Testis (tissue), 2 donors: ENCODE measurements around the gene VRK1.

ENCODE experiments used
- CTCF ChIP-seq, 3 experiments: fragments of 450-650 bp in 2 of 3; fragments of 200-600 bp in 1 of 3; sonication (generic) in 1 of 3; IDR thresholded peaks; one replicate each; pipeline ENCODE4 v1.5.1; 2016 to 2019; ENCODE audit warnings: antibody characterized with exemption in 3 of 3, mild to moderate bottlenecking in 2 of 3, moderate library complexity in 1 of 3
- POLR2A ChIP-seq: fragments of 450-650 bp; IDR thresholded peaks from one replicate; pipeline ENCODE4 v1.6.1; 2017; ENCODE audit warnings: antibody characterized with exemption, mild to moderate bottlenecking, moderate library complexity

GRCh38 chr14:96838449-96838848 is 41.3 kb downstream of the VRK1 start:
- TF ChIP-seq CTCF (IDR thresholded peaks at IDR 0.05) (no peak), POLR2A (no peak)
